ENCODE measurements around the gene TBPL1. TPM values are rescaled to one million over a fixed set of nuclear protein-coding genes. Genes with fewer than 3 reads are reported as not detected.

Gene TBPL1
- total RNA-seq, 1 donor from 2014 or later: 17.7 TPM

- Histone ChIP-seq H3K27ac (no peak overlapping the region), H3K27me3 (no peaks in the 10 kb centered on the region), H3K4me1 (peaks cover 12% of the 10 kb centered on the region), H3K4me3 (no peak overlapping the region), H3K36me3 (no peaks in the 10 kb centered on the region), H3K9me3 (no peaks in the 10 kb centered on the region)
- TF ChIP-seq POLR2AphosphoS5 (IDR thresholded peaks at IDR 0.05; ENCODE audit: insufficient read depth in 1 of 2, low read depth in 1 of 2) (no peak), POLR2A (IDR thresholded peaks at IDR 0.05) (no peak), CTCF (IDR thresholded peaks at IDR 0.05) (no peak)
- no peak for DNase-seq (ENCODE audit: extremely low spot score in 2 of 2)
- intact Hi-C loops (cut with DNase I): no loop called here
Observed at GRCh38 chr6:134003542-134003951, 50.5 kb downstream of the TBPL1 start.

GRCh38 chr6:134004714-134005113 is 51.7 kb downstream of the TBPL1 start:
- DNase-seq (ENCODE audit: extremely low spot score in 2 of 2): no peak
- TF ChIP-seq POLR2AphosphoS5 (IDR thresholded peaks at IDR 0.05; ENCODE audit: insufficient read depth in 1 of 2, low read depth in 1 of 2) (no peak), CTCF (IDR thresholded peaks at IDR 0.05) (no peak), POLR2A (IDR thresholded peaks at IDR 0.05) (no peak)
- Histone ChIP-seq H3K27ac (no peak overlapping the region), H3K4me3 (no peak overlapping the region), H3K9me3 (no peaks in the 10 kb centered on the region), H3K36me3 (no peaks in the 10 kb centered on the region), H3K4me1 (peaks cover 12% of the 10 kb centered on the region), H3K27me3 (no peaks in the 10 kb centered on the region)
- intact Hi-C loops (cut with DNase I): no loop called here

- intact Hi-C loops (cut with DNase I): no loop called here
- no peaks in the 10 kb centered on the region for H3K9me3 ChIP-seq
- H3K36me3 ChIP-seq: no peaks in the 10 kb centered on the region
- H3K27me3 ChIP-seq: no peaks in the 10 kb centered on the region
- peaks cover 12% of the 10 kb centered on the region for H3K4me1 ChIP-seq
- no peak overlapping the region for H3K27ac ChIP-seq
- H3K4me3 ChIP-seq: no peak overlapping the region
- TF ChIP-seq POLR2AphosphoS5 (IDR thresholded peaks at IDR 0.05; ENCODE audit: insufficient read depth in 1 of 2, low read depth in 1 of 2) (no peak), CTCF (IDR thresholded peaks at IDR 0.05) (no peak), POLR2A (IDR thresholded peaks at IDR 0.05) (no peak)
- DNase-seq (ENCODE audit: extremely low spot score in 2 of 2): no peak
Observed at GRCh38 chr6:134005800-134006199, 52.8 kb downstream of the TBPL1 start.

GRCh38 chr6:134007077-134007476 is 54.1 kb downstream of the TBPL1 start:
- DNase-seq (ENCODE audit: extremely low spot score in 2 of 2): no peak
- H3K27ac ChIP-seq: no peak overlapping the region
- no peaks in the 10 kb centered on the region for H3K27me3 ChIP-seq
- H3K9me3 ChIP-seq: no peaks in the 10 kb centered on the region
- intact Hi-C loops (cut with DNase I): no loop called here
- H3K36me3 ChIP-seq: no peaks in the 10 kb centered on the region
- no peak overlapping the region for H3K4me3 ChIP-seq
- peaks cover 12% of the 10 kb centered on the region for H3K4me1 ChIP-seq
- TF ChIP-seq POLR2AphosphoS5 (IDR thresholded peaks at IDR 0.05; ENCODE audit: insufficient read depth in 1 of 2, low read depth in 1 of 2): no peak

- no peaks in the 10 kb centered on the region for H3K9me3 ChIP-seq
- intact Hi-C loops (cut with DNase I): no loop called here
- H3K27me3 ChIP-seq: no peaks in the 10 kb centered on the region
- no peaks in the 10 kb centered on the region for H3K36me3 ChIP-seq
- no peak for DNase-seq (ENCODE audit: extremely low spot score in 2 of 2)
- peaks cover 12% of the 10 kb centered on the region for H3K4me1 ChIP-seq
- H3K4me3 ChIP-seq: no peak overlapping the region
- TF ChIP-seq POLR2A (IDR thresholded peaks at IDR 0.05) (no peak), CTCF (IDR thresholded peaks at IDR 0.05) (no peak), POLR2AphosphoS5 (IDR thresholded peaks at IDR 0.05; ENCODE audit: insufficient read depth in 1 of 2, low read depth in 1 of 2) (no peak)
- no peak overlapping the region for H3K27ac ChIP-seq
Observed at GRCh38 chr6:134009876-134010275, 56.9 kb downstream of the TBPL1 start.
